ENCODE measurements around the gene MT1HL1.

MT1HL1 gene

GRCh38 chr1:236966636-236967035 is 37.6 kb downstream of the MT1HL1 start:
- no peak for DNase-seq

- DNase-seq, result no peak
These were observed 40.3 kb downstream of the MT1HL1 start for GRCh38 chr1:236963920-236964319.

DNA sequence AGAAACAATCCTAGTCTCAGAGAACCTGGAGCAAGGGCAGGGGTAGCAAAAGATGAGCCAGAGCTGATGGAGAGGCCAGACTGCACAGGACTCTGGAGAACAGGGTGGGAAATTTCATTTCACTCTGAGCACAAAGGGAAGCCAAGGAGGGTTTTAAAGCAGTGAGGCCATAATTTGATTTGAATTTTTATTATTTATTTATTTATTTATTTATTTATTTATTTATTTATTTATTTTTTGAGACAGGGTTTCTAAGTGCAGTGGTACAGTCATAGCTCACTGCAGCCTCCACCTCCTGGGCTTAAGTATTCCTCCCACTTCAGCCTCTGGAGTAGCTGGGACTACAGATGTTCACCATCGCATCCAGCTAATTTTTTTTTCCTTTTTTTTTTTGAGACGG is 45.1 kb downstream of the MT1HL1 start:
- no peak for DNase-seq

- DNase-seq, result no peak
These were observed 47.0 kb downstream of the MT1HL1 start for GRCh38 chr1:236957235-236957634.
